MM.1S (cell line): ENCODE results near the gene KRTAP11-1.

Source experiments
- EZH2 ChIP-seq: fragments of 300-600 bp; sonication (generic); optimal IDR thresholded peaks from 2 replicates; pipeline ENCODE3; 2017; ENCODE audit warnings: low read depth, mild to moderate bottlenecking, antibody characterized with exemption, low read length, mixed read lengths
- EZH2phosphoT487 ChIP-seq: fragments of 300-600 bp; sonication (generic); IDR thresholded peaks from 2 replicates; pipeline ENCODE4 v1.6.1; 2018; ENCODE audit warnings: antibody characterized with exemption, low read length
- TF ChIP-seq, protein P1 (sequence below): fragments of 300-600 bp; sonication (generic); IDR thresholded peaks from 2 replicates; pipeline ENCODE4 v1.5.1; 2016; ENCODE audit warnings: antibody characterized with exemption, low read length, mixed read lengths

DNA sequence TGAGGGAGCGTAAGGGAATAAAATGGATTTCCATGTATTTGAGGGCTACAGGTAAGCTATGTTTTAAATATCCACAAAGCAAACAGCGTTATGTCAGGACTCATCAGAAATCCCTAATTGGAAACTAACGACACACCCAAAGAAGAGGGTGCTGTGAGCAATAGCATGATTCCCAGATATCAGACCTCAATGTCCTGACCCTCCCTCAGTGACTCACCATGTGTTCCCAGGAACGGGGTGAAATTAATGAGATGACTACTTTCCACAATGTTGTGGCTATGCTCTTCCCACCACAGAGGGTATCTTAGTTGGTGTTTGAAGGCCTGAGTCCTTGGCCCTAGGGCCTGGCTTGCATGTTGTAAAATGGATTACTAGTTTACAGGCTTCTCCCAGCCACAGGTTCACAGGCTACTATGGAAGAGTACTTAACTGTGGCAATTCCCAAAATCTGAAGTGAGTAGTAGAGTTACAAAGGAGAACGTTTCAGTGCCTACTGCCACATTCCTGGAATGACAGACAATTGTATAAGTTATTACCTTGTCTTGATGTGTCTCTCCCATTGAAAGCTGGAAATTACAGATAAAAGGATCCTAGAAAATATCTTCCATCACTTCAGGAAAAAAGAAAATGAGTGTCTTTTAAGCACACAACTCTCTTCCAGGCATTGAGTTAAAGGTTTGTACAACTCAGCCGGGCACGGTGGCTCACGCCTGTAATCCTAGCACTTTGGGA, 1.7 kb upstream of the KRTAP11-1 start:
- TF ChIP-seq, protein P1, sequence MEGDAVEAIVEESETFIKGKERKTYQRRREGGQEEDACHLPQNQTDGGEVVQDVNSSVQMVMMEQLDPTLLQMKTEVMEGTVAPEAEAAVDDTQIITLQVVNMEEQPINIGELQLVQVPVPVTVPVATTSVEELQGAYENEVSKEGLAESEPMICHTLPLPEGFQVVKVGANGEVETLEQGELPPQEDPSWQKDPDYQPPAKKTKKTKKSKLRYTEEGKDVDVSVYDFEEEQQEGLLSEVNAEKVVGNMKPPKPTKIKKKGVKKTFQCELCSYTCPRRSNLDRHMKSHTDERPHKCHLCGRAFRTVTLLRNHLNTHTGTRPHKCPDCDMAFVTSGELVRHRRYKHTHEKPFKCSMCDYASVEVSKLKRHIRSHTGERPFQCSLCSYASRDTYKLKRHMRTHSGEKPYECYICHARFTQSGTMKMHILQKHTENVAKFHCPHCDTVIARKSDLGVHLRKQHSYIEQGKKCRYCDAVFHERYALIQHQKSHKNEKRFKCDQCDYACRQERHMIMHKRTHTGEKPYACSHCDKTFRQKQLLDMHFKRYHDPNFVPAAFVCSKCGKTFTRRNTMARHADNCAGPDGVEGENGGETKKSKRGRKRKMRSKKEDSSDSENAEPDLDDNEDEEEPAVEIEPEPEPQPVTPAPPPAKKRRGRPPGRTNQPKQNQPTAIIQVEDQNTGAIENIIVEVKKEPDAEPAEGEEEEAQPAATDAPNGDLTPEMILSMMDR = no peak
- TF ChIP-seq EZH2 = no peak
- no peak for TF ChIP-seq EZH2phosphoT487
